GM23338 (cell line): ENCODE data around the gene KIRREL3.

Experiments
- CTCF ChIP-seq, 2 experiments: fragments of 200-600 bp in 1 of 2; sonication (generic) in 1 of 2; conservative IDR thresholded peaks; 2 replicates each; pipeline versions ENCODE4 v1.5.1 to v1.6.1; 2016 to 2017; ENCODE audit warnings: antibody characterized with exemption in 2 of 2, low read depth in 2 of 2, mild to moderate bottlenecking in 2 of 2, moderate library complexity in 1 of 2
- EZH2 ChIP-seq: fragments of 200-600 bp; sonication (generic); IDR thresholded peaks from one replicate; pipeline ENCODE4 v1.8.0; 2017; ENCODE audit warnings: antibody characterized with exemption, mild to moderate bottlenecking, low read depth; ENCODE audit not compliant: unreplicated experiment
- EZH2phosphoT487 ChIP-seq: fragments of 200-600 bp; sonication (generic); IDR thresholded peaks from one replicate; pipeline ENCODE4 v1.8.1; 2018; ENCODE audit warnings: antibody characterized with exemption; ENCODE audit not compliant: unreplicated experiment
- JUNB ChIP-seq: IDR thresholded peaks from one replicate; pipeline ENCODE4 v1.6.1; 2016; ENCODE audit warnings: antibody characterized with exemption; ENCODE audit not compliant: unreplicated experiment
- POLR2AphosphoS5 ChIP-seq: IDR thresholded peaks from 2 replicates; pipeline ENCODE4 v1.6.1; 2016; ENCODE audit warnings: antibody characterized with exemption, low read depth
- REST ChIP-seq: IDR thresholded peaks from one replicate; pipeline ENCODE4 v1.6.1; 2018; ENCODE audit warnings: antibody characterized with exemption; ENCODE audit not compliant: unreplicated experiment
- ZNF114 ChIP-seq: fragments of 250-450 bp; sonication (Bioruptor Pico); IDR thresholded peaks from 2 replicates; pipeline ENCODE4 v1.5.0; 2020; ENCODE audit warnings: mild to moderate bottlenecking, moderate library complexity
- TF ChIP-seq, protein P1 (sequence below): IDR thresholded peaks from 2 replicates; pipeline ENCODE4 v1.6.1; 2016; ENCODE audit warnings: antibody characterized with exemption

- TF ChIP-seq CTCF (conservative IDR thresholded peaks at IDR 0.05; ENCODE audit: low read depth in 2 of 2): no peak
- TF ChIP-seq EZH2: no peak
- TF ChIP-seq REST: no peak
- TF ChIP-seq POLR2AphosphoS5: no peak
- TF ChIP-seq, protein P1, sequence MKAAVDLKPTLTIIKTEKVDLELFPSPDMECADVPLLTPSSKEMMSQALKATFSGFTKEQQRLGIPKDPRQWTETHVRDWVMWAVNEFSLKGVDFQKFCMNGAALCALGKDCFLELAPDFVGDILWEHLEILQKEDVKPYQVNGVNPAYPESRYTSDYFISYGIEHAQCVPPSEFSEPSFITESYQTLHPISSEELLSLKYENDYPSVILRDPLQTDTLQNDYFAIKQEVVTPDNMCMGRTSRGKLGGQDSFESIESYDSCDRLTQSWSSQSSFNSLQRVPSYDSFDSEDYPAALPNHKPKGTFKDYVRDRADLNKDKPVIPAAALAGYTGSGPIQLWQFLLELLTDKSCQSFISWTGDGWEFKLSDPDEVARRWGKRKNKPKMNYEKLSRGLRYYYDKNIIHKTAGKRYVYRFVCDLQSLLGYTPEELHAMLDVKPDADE: no peak
- TF ChIP-seq ZNF114 (CRISPR knock-in tag): no peak
- no peak for TF ChIP-seq JUNB
- no peak for TF ChIP-seq EZH2phosphoT487
Observed at GRCh38 chr11:126518071-126518971, 482.2 kb downstream of the KIRREL3 start.
